Neural progenitor cell (in vitro differentiated cells): ENCODE measurements around the gene ARHGEF5.
"Not testable (repeated sequence)": the region's sequence is repeated elsewhere in the genome, so short reads cannot be mapped to it uniquely, and the experiment has no call there.

ENCODE experiments used
- CTCF ChIP-seq: fragments of 200-600 bp; sonication (generic); IDR thresholded peaks from 2 replicates; pipeline ENCODE4 v1.5.1; 2017; ENCODE audit warnings: antibody characterized with exemption, mild to moderate bottlenecking
- EZH2 ChIP-seq: fragments of 200-600 bp; sonication (generic); IDR thresholded peaks from 2 replicates; pipeline ENCODE4 v1.6.1; 2017; ENCODE audit warnings: antibody characterized with exemption, mild to moderate bottlenecking, moderate library complexity

DNA sequence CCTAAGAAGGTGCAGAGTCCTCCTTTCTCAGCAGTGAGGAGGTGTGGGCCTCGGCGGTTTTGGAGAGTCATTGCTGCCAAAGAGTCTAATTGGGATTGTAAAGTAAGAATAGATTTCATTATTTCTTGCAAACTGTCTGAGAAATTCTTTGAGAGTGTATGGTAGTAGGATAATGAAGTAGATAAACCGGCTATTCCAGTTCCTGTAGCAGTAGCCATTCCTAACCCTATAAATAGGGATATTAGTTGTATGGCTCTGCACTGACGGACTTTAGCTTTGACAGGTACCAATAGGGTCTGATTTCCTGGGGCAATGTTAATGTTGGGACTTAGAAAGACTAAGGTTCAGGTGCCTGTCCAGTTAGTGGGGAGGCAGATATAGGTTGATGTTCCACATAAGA, 63.7 kb downstream of the ARHGEF5 start:
- not testable (repeated sequence) for TF ChIP-seq CTCF, EZH2
